NCI-H524 (cell line): ENCODE measurements around the gene RBM8A.

Source experiments
- DNase-seq, 2 experiments: peaks; one replicate each; lab custom pipeline; 2025; lab: John Stamatoyannopoulos, UW

RBM8A gene

GRCh38 chr1:145877923-145878486 lies 49.3 kb downstream of the RBM8A start:
- no peak for DNase-seq

DNA sequence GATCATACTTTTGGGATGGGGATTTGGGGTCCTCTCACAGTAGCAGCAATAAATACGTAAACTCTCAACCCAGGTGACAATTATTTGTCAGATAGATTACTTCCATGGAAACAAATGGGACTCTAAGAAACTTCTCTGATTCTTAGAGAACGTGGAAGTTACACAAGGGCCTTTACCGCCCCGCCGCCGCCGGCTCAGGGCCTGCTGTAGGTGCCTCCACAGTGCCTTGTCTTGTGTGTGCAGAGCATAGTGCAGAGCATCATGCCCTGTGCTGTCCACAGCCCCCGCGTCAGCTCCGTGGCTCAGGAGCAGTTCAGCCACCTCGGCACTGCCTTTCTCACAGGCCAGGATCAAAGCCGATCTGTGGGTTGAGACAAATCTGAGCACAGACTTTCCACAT lies 52.6 kb downstream of the RBM8A start:
- DNase-seq = no peak

DNA sequence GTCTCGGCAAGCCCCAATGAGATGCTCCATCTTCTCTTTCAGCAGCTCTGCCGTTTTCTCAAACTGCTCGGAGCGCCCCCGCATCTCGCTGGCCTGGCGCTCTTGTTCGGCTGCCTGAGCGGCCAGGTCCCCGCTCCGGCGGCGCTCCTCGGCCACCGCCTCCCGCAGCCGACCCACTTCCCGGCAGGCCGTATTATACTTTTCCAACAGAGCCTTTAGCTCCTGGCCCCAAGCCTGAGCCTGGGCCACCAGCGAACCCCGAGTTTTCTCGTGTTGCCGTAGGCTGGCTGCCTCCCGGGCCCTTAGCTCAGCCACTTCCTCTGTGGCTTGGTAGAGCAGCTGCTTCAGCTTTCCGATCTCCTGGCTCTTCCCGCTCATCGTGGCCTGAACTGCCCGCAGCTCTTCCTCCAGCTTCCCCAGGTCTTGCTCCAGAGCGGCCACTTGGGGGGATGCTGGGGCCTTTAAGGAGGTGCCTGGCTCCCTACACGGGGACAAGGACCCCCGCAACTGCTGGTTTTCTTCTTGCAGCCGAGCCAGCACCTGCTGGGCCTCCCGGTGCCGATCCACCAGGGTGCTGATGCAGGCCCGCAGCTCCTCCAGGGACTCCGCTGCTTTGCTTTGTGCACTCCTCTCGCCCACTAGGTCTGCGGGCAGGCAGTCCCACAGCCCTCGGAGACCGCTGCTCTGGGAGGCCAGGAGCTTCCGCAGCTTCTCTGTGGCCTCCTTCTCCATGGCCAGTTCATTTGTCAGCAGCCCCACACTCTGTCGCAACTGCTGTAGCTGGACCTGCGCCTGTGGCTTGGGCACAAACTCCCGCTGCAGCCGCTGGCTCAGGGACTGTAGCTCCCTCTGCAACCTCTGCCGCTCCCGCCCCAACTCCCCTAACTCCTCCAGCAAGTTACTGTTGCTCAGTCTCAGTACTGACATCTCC lies 55.0 kb downstream of the RBM8A start:
- no peak for DNase-seq
